ENCODE measurements around the gene MRS2.
"Not testable (repeated sequence)": the region's sequence is repeated elsewhere in the genome, so short reads cannot be mapped to it uniquely, and the experiment has no call there.

Gene MRS2

DNA sequence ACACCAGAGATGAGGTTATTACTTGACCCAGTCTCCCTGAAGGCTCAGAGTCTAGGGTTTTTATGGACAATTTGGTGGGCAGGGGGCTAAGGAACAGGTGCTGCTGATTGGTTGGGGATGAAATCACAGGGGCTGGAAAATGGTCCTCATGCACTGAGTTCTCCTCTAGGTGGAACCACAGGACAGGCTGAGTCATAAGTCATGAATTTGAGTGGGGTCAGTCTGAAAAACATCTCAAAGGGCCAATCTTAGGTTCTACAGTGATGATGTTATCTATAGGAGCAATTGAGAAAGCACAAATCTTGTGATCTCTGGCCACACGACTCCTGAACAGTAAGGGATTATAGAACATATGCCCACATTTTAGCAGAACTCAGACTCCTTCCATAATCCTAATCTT lies 5.9 kb upstream of the MRS2 start:
- H3K36me3 ChIP-seq (replicated peaks; ENCODE audit: low read depth, low read length) = no peaks in the 10 kb centered on the region
- H3K4me2 ChIP-seq (ENCODE audit: low read length) = no peak overlapping the region
- no peak overlapping the region for H2AFZ ChIP-seq (ENCODE audit: low read depth, low read length)
- no peaks in the 10 kb centered on the region for H3K27me3 ChIP-seq (ENCODE audit: low read depth, low read length)
- H3K4me3 ChIP-seq (ENCODE audit: low read length) = no peak overlapping the region
- H3K79me2 ChIP-seq (ENCODE audit: low read length) = no peaks in the 10 kb centered on the region
- H3K9me3 ChIP-seq (ENCODE audit: insufficient read depth, low read length) = no peaks in the 10 kb centered on the region
- TF ChIP-seq EZH2phosphoT487 (IDR thresholded peaks at IDR 0.05; ENCODE audit: low read depth) = no peak
- no peak for TF ChIP-seq CTCF (IDR thresholded peaks at IDR 0.05; ENCODE audit: low read depth, low read length)
- H4K20me1 ChIP-seq (ENCODE audit: insufficient read depth, low read length) = no peaks in the 10 kb centered on the region
- H3K9ac ChIP-seq (ENCODE audit: low read length) = no peak overlapping the region
- no peak overlapping the region for H3K27ac ChIP-seq (ENCODE audit: low read length)
- peaks cover 8% of the 10 kb centered on the region for H3K4me1 ChIP-seq (ENCODE audit: low read length)

DNA sequence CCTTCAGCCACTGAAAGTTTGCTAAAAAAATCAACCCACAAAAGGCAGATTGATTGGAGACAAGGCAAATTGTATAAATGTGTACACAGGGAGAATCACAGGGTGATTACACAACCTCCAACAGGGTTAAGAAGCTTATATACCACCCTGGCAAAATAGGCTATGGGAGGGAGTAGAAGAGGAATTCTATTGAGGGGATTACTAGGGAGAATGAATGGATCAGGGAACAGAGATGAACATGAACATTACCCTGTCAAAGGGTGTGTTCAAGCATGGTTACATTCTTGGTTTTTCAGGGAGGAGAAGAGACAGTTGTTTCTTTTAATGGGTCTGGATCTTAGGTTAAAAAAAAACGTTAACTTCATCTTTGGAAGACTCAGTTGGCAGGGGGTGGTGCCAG lies 5.1 kb upstream of the MRS2 start:
- no peaks in the 10 kb centered on the region for H4K20me1 ChIP-seq (ENCODE audit: insufficient read depth, low read length)

GRCh38 chr6:24400045-24401039 lies 2.4 kb upstream of the MRS2 start:
- not testable (repeated sequence) for H3K9me3 ChIP-seq (ENCODE audit: insufficient read depth, low read length); H4K20me1 ChIP-seq (ENCODE audit: insufficient read depth, low read length); H3K27ac ChIP-seq (ENCODE audit: low read length); H3K9ac ChIP-seq (ENCODE audit: low read length); H3K27me3 ChIP-seq (ENCODE audit: low read depth, low read length); H3K36me3 ChIP-seq (replicated peaks; ENCODE audit: low read depth, low read length); H3K4me3 ChIP-seq (ENCODE audit: low read length)
- H3K79me2 ChIP-seq (ENCODE audit: low read length) = peaks cover 28% of the 10 kb centered on the region
- peak overlapping the region; percentile 37 for H3K4me2 ChIP-seq (ENCODE audit: low read length)
- 0 out of 2 replicates have a peak overlapping the region, but pooled peaks have one; percentile 39 for H2AFZ ChIP-seq (ENCODE audit: low read depth, low read length)
- H3K4me1 ChIP-seq (ENCODE audit: low read length) = peaks cover 24% of the 10 kb centered on the region

More for the DNA sequence above, 5.1 kb upstream of the MRS2 start:
- no peaks in the 10 kb centered on the region for H3K36me3 ChIP-seq (replicated peaks; ENCODE audit: low read depth, low read length)
- H3K4me3 ChIP-seq (ENCODE audit: low read length) = no peak overlapping the region
- no peak for TF ChIP-seq CTCF (IDR thresholded peaks at IDR 0.05; ENCODE audit: low read depth, low read length)
- no peak for TF ChIP-seq EZH2phosphoT487 (IDR thresholded peaks at IDR 0.05; ENCODE audit: low read depth)
- H2AFZ ChIP-seq (ENCODE audit: low read depth, low read length) = no peak overlapping the region
- peaks cover 12% of the 10 kb centered on the region for H3K4me1 ChIP-seq (ENCODE audit: low read length)
- no peak overlapping the region for H3K27ac ChIP-seq (ENCODE audit: low read length)
- no peaks in the 10 kb centered on the region for H3K9me3 ChIP-seq (ENCODE audit: insufficient read depth, low read length)
- peaks cover 2% of the 10 kb centered on the region; the same call in 1 of the 2 replicates for H3K79me2 ChIP-seq (ENCODE audit: low read length)
- H3K4me2 ChIP-seq (ENCODE audit: low read length) = no peak overlapping the region
- H3K9ac ChIP-seq (ENCODE audit: low read length) = no peak overlapping the region
- no peaks in the 10 kb centered on the region for H3K27me3 ChIP-seq (ENCODE audit: low read depth, low read length)

DNA sequence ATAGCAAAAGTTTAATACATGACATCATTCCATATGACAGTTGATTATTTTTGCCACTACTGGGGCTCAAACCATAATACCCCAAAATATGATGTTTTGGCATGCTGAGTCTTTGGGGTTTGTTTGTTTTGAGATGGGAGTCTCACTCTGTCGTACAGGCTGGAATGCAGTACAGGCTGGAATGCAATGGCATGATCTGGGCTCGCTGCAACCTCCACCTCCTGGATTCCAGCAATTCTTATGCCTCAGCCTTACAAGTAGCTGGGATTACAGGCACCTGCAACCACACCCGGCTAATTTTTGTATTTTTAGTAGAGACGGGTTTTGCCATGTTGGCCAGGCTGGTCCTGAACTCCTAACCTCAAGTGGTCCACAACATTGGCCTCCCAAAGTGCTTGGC lies 1.3 kb upstream of the MRS2 start:
- peaks cover 28% of the 10 kb centered on the region for H3K79me2 ChIP-seq (ENCODE audit: low read length)

More for the DNA sequence above, 1.3 kb upstream of the MRS2 start:
- Histone ChIP-seq H3K27me3 (ENCODE audit: low read depth, low read length) (no peaks in the 10 kb centered on the region), H3K9ac (ENCODE audit: low read length) (no peak overlapping the region), H3K4me3 (ENCODE audit: low read length) (no peak overlapping the region), H3K27ac (ENCODE audit: low read length) (no peak overlapping the region), H3K9me3 (ENCODE audit: insufficient read depth, low read length) (no peaks in the 10 kb centered on the region), H2AFZ (ENCODE audit: low read depth, low read length) (no peak overlapping the region), H3K36me3 (replicated peaks; ENCODE audit: low read depth, low read length) (peaks cover 5% of the 10 kb centered on the region), H3K4me1 (ENCODE audit: low read length) (peaks cover 24% of the 10 kb centered on the region), H3K4me2 (ENCODE audit: low read length) (no peak overlapping the region), H4K20me1 (ENCODE audit: insufficient read depth, low read length) (peaks cover 4% of the 10 kb centered on the region)
- TF ChIP-seq CTCF (IDR thresholded peaks at IDR 0.05; ENCODE audit: low read depth, low read length) = no peak
- no peak for TF ChIP-seq EZH2phosphoT487 (IDR thresholded peaks at IDR 0.05; ENCODE audit: low read depth)

All from OCI-LY3 (cell line).